Pancreas (tissue), 10 donors: Measurements from ENCODE around the gene SDR39U1. TPM values are rescaled to one million over a fixed set of nuclear protein-coding genes. Genes with fewer than 3 reads are reported as not detected.

Experiments used
- ATAC-seq, 4 donors: fragments of 200-7000 bp; cut with Tn5 transposase; one replicate each; pipeline versions ENCODE4 v1.8.0 to v1.9.1; 2020; ENCODE audit warnings: mild to moderate bottlenecking in 4 of 4, moderate library complexity in 4 of 4
- DNase-seq, 6 donors: peaks; one replicate each; pipeline ENCODE4 v3.0.0-alpha.2; 2020
- FAIRE-seq: peaks from 2 replicates; lab custom pipeline; 2012; peaks lifted over from hg19 to GRCh38; lab: Jason Lieb, UNC
- H3K27ac ChIP-seq, 4 donors: fragments of 200-600 bp; sonication (generic); 1 replicate in 3 of 4; 2 replicates in 1 of 4; pipeline versions ENCODE4 v1.5.0 to v1.8.0; 2020
- H3K27me3 ChIP-seq, 4 donors: fragments of 200-600 bp; one replicate each; pipeline ENCODE4 v1.8.0; 2021
- H3K36me3 ChIP-seq, 3 donors: fragments of 200-600 bp; sonication (generic) in 1 of 3; one replicate each; pipeline versions ENCODE4 v1.5.0 to v1.8.0; 2020 to 2021
- H3K4me1 ChIP-seq, 3 donors: fragments of 200-600 bp; one replicate each; pipeline ENCODE4 v1.8.0; 2021
- H3K4me3 ChIP-seq, 4 donors: fragments of 200-600 bp; sonication (generic) in 2 of 4; one replicate each; pipeline versions ENCODE4 v1.5.0 to v1.8.0; 2020 to 2021
- H3K9me3 ChIP-seq, 4 donors: fragments of 200-600 bp; one replicate each; pipeline ENCODE4 v1.8.0; 2021
- WGBS, 2 donors: extraction: QIAGEN DNeasy Blood & Tissue Kit; methylation state at CpG; one replicate each; pipeline ENCODE4 v1.1.7; 2013; 5-methylcytosine and 5-hydroxymethylcytosine counted together
- intact Hi-C, 3 donors: fragments of 100-400 bp; cut with DNase I; formaldehyde crosslinking; loops; one replicate each; pipeline versions ENCODE4 v1.11.1 to v1.14.2; 2022
- polyA plus RNA-seq, 2 donors: library from polyadenylated mRNA; stranded (reverse); fragments of 200-250 nt; gene quantifications; one replicate each; pipeline ENCODE4 v1.2.3, GENCODE V29; 2013
- total RNA-seq, 6 donors: library from RNA; stranded (reverse); fragmentation: NEBNext Ultra II Directional in 4 of 6; extraction: Animal tissue kit (Norgen Biotek cat#: 25700) in 4 of 6; gene quantifications; one replicate each; pipeline versions ENCODE4 v1.2.1 to v1.2.4, GENCODE V29; 2021 to 2023
- TF ChIP-seq, protein P1 (sequence below), 4 donors: fragments of 200-600 bp; sonication (generic) in 3 of 4; IDR thresholded peaks; one replicate each; pipeline versions ENCODE4 v1.5.0 to v1.8.0; 2021; ENCODE audit warnings: antibody characterized with exemption in 4 of 4
- donor health status: healthy with polysubstance abuse.
- donor health status: DM: no; HTN: no; CAD: no; lungs with moderate emphysema.
- donor health status: DM: no; HTN: no; CAD: no.
- donor health status: control.
- donor health status: control.
- donor health status: Bipolar disorder and iron deficiency.
- donor health status: DM: yes; HTN: yes; CAD: no.
- donor health status: DM: no; HTN: no; CAD: no.
- donor health status: DM: no; HTN: no; CAD: no.
- donor health status: DM: yes; HTN: yes; CAD: no.

The SDR39U1 gene
- total and polyA plus RNA-seq, 8 donors, result 22.0 to 124 (median 31.3) TPM

GRCh38 chr14:24441485-24441884, 1.1 kb downstream of the SDR39U1 start:
- 48 to 60% methylated on average over 5 of the region's 5 CpGs for WGBS, 2 donors
- intact Hi-C loops, result no loop called here
- TF ChIP-seq, protein P1, sequence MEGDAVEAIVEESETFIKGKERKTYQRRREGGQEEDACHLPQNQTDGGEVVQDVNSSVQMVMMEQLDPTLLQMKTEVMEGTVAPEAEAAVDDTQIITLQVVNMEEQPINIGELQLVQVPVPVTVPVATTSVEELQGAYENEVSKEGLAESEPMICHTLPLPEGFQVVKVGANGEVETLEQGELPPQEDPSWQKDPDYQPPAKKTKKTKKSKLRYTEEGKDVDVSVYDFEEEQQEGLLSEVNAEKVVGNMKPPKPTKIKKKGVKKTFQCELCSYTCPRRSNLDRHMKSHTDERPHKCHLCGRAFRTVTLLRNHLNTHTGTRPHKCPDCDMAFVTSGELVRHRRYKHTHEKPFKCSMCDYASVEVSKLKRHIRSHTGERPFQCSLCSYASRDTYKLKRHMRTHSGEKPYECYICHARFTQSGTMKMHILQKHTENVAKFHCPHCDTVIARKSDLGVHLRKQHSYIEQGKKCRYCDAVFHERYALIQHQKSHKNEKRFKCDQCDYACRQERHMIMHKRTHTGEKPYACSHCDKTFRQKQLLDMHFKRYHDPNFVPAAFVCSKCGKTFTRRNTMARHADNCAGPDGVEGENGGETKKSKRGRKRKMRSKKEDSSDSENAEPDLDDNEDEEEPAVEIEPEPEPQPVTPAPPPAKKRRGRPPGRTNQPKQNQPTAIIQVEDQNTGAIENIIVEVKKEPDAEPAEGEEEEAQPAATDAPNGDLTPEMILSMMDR (IDR thresholded peaks at IDR 0.05), result no peak
- Histone ChIP-seq H3K9me3 (no peaks in the 10 kb centered on the region), H3K36me3 (peaks cover 0 to 29% (median 14%) of the 10 kb centered on the region in 3 donors), H3K4me1 (peaks cover 0 to 22% (median 4%) of the 10 kb centered on the region in 3 donors), H3K27ac (peak overlapping the region in 2 of 4 donors; percentile 99), H3K4me3 (peak overlapping the region in 2 of 4 donors; percentile 62 to 69), H3K27me3 (no peaks in the 10 kb centered on the region)
- DNase-seq (peak in 1 of 6 donors; percentile 33), ATAC-seq (no peak), FAIRE-seq (no peak)

DNA sequence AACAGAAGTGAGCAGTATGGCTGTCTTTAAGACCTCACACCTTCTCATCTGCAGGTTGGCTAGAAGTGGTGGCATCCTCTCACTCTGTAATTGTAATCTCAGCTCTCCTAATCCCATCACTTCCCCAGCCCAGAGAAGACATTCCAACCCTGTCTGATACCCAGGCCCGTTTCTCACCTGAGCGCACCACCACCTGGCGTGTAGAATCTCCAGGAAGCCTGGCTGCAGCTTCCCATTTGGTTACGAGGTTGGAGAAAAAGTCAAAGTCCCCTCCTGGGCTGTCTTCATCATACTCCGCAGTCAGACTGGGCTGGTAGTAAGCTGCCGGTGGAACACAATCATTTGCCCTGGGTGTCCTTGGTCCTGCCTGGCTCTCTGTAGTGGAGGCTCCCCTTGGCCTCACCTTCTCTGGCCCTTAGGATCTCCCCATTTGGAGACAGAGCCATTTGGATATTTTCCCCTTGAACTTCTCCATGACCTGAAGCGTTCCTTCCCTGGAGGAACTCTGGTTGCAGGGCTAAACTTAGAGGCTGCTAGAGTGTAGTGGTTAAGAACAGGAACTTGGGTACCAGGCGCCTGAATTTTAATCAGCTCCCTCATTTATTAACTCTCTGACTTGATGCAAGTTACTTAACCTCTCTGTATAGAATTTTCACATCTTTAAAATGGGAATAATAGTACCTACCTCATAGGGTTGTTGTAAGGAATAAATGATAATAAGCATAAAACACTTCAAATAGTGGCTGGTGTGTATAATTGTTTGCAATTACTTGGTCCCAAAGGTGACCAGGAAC, 1.8 kb downstream of the SDR39U1 start:
- ATAC-seq (no peak), FAIRE-seq (no peak), DNase-seq (no peak)
- Histone ChIP-seq H3K4me3 (no peak overlapping the region), H3K36me3 (peaks cover 0 to 29% (median 18%) of the 10 kb centered on the region in 3 donors), H3K27me3 (no peaks in the 10 kb centered on the region), H3K9me3 (no peaks in the 10 kb centered on the region), H3K27ac (no peak overlapping the region), H3K4me1 (peaks cover 0 to 22% (median 4%) of the 10 kb centered on the region in 3 donors)
- TF ChIP-seq, protein P1 (IDR thresholded peaks at IDR 0.05), result no peak
- WGBS, 2 donors, result 70 to 73% methylated on average over 8 of the region's 8 CpGs
- intact Hi-C loops, result no loop called here

GRCh38 chr14:24439830-24440605, 2.6 kb downstream of the SDR39U1 start:
- FAIRE-seq (no peak), DNase-seq (peak in 1 of 6 donors; percentile 58), ATAC-seq (no peak)
- no peak overlapping the region for H3K27ac ChIP-seq
- H3K4me3 ChIP-seq, result no peak overlapping the region
- no peaks in the 10 kb centered on the region for H3K9me3 ChIP-seq
- WGBS, 2 donors, result 52 to 54% methylated on average over 14 to 15 of the region's 15 CpGs
- no peaks in the 10 kb centered on the region for H3K27me3 ChIP-seq
- TF ChIP-seq, protein P1 (IDR thresholded peaks at IDR 0.05), result no peak
- H3K4me1 ChIP-seq, result peaks cover 0 to 22% (median 4%) of the 10 kb centered on the region in 3 donors
- peaks cover 0 to 29% (median 18%) of the 10 kb centered on the region in 3 donors for H3K36me3 ChIP-seq
- intact Hi-C loops, result loop anchor here in 1 of 3 donors (10.0 kb wide), 1 partner anchor 105 kb away; the partner anchor contains the start of genes ADCY4 and RIPK3

- H3K36me3 ChIP-seq, result peaks cover 0 to 32% (median 18%) of the 10 kb centered on the region in 3 donors
- no peak overlapping the region for H3K4me3 ChIP-seq
- TF ChIP-seq, protein P1 (IDR thresholded peaks at IDR 0.05), result no peak
- peaks cover 0 to 22% (median 4%) of the 10 kb centered on the region in 3 donors for H3K4me1 ChIP-seq
- intact Hi-C loops, result loop anchor here in 1 of 3 donors (10.0 kb wide), 1 partner anchor 104 kb away; the partner anchor contains the start of genes ADCY4 and RIPK3
- 51 to 57% methylated on average over 1 of the region's 1 CpG for WGBS, 2 donors
- no peak for FAIRE-seq
- H3K9me3 ChIP-seq, result no peaks in the 10 kb centered on the region
- no peak overlapping the region for H3K27ac ChIP-seq
- H3K27me3 ChIP-seq, result no peaks in the 10 kb centered on the region
- ATAC-seq, result no peak
- no peak for DNase-seq
Observed at GRCh38 chr14:24439257-24439656, 3.3 kb downstream of the SDR39U1 start.
